SK-N-SH treated with all-trans-retinoic acid at 6 μM for 48 hours (cell line): ENCODE data around the gene PFKP.

Experiments
- ATAC-seq: fragments of 200-7000 bp; cut with Tn5 transposase; 3 replicates; pipeline ENCODE4 v1.9.1; 2020; ENCODE audit warnings: mild to moderate bottlenecking, moderate library complexity
- BACH2 ChIP-seq: fragments of 250-450 bp; sonication (Bioruptor Pico); IDR thresholded peaks from 2 replicates; pipeline ENCODE4 v1.9.0; 2021; ENCODE audit warnings: mild to moderate bottlenecking, borderline replicate concordance
- CREB5 ChIP-seq: fragments of 250-450 bp; sonication (Bioruptor Pico); IDR thresholded peaks from 2 replicates; pipeline ENCODE4 v1.5.1; 2020; ENCODE audit warnings: low read depth, mild to moderate bottlenecking, moderate library complexity
- CSDC2 ChIP-seq: fragments of 250-450 bp; sonication (Bioruptor Pico); IDR thresholded peaks from 2 replicates; pipeline ENCODE4 v1.5.0; 2020; ENCODE audit warnings: mild to moderate bottlenecking, moderate library complexity
- CSRNP3 ChIP-seq: fragments of 250-450 bp; sonication (Bioruptor Pico); IDR thresholded peaks from 2 replicates; pipeline ENCODE4 v1.5.1; 2021; ENCODE audit warnings: mild to moderate bottlenecking, moderate library complexity
- ESRRG ChIP-seq: fragments of 250-450 bp; sonication (Bioruptor Pico); IDR thresholded peaks from 2 replicates; pipeline ENCODE4 v1.6.1; 2021; ENCODE audit warnings: mild to moderate bottlenecking
- GLIS3 ChIP-seq: fragments of 250-450 bp; sonication (Bioruptor Pico); IDR thresholded peaks from 2 replicates; pipeline ENCODE4 v1.5.0; 2020; ENCODE audit warnings: mild to moderate bottlenecking, moderate library complexity
- ISL1 ChIP-seq: fragments of 250-450 bp; sonication (Bioruptor Pico); IDR thresholded peaks from 2 replicates; pipeline ENCODE4 v2.1.2; 2022; ENCODE audit warnings: mild to moderate bottlenecking, moderate library complexity
- OSR1 ChIP-seq: fragments of 250-450 bp; sonication (Bioruptor Pico); IDR thresholded peaks from 2 replicates; pipeline ENCODE4 v1.8.0; 2022; ENCODE audit warnings: moderate library complexity, mild to moderate bottlenecking, inconsistent platforms
- POU6F1 ChIP-seq: fragments of 250-450 bp; sonication (Bioruptor Pico); IDR thresholded peaks from 2 replicates; pipeline ENCODE4 v1.8.0; 2021; ENCODE audit warnings: low read depth, mild to moderate bottlenecking, moderate library complexity, borderline replicate concordance
- SNAI2 ChIP-seq: fragments of 250-450 bp; sonication (Bioruptor Pico); IDR thresholded peaks from 2 replicates; pipeline ENCODE4 v1.5.0; 2020; ENCODE audit warnings: mild to moderate bottlenecking, moderate library complexity
- TCF4 ChIP-seq: fragments of 250-450 bp; sonication (Bioruptor Pico); IDR thresholded peaks from 2 replicates; pipeline ENCODE4 v1.8.0; 2021; ENCODE audit warnings: mild to moderate bottlenecking, moderate library complexity, borderline replicate concordance
- TOX ChIP-seq: fragments of 250-450 bp; sonication (Bioruptor Pico); IDR thresholded peaks from 2 replicates; pipeline ENCODE4 v1.8.0; 2021; ENCODE audit warnings: mild to moderate bottlenecking, moderate library complexity, borderline replicate concordance
- TSHZ2 ChIP-seq: fragments of 250-450 bp; sonication (Bioruptor Pico); IDR thresholded peaks from 2 replicates; pipeline ENCODE4 v1.5.0; 2020; ENCODE audit warnings: mild to moderate bottlenecking, moderate library complexity
- ZC3H10 ChIP-seq: fragments of 250-450 bp; sonication (Bioruptor Pico); IDR thresholded peaks from 2 replicates; pipeline ENCODE4 v1.5.1; 2021; ENCODE audit warnings: mild to moderate bottlenecking, moderate library complexity
- ZFP3 ChIP-seq: fragments of 250-450 bp; sonication (Bioruptor Pico); IDR thresholded peaks from 2 replicates; pipeline ENCODE4 v1.5.0; 2020; ENCODE audit warnings: mild to moderate bottlenecking, moderate library complexity
- ZNF70 ChIP-seq: fragments of 450-650 bp; formaldehyde crosslinking; IDR thresholded peaks from 2 replicates; pipeline ENCODE4 v1.5.0; 2020; ENCODE audit warnings: mild to moderate bottlenecking, moderate library complexity
- ZNF8 ChIP-seq: fragments of 450-650 bp; formaldehyde crosslinking; IDR thresholded peaks from 2 replicates; pipeline ENCODE4 v1.5.0; 2020; ENCODE audit warnings: mild to moderate bottlenecking, moderate library complexity
- TF ChIP-seq, protein P1 (sequence below): fragments of 250-450 bp; sonication (Bioruptor Pico); IDR thresholded peaks from 2 replicates; pipeline ENCODE4 v1.8.0; 2020; ENCODE audit warnings: mild to moderate bottlenecking, moderate library complexity, borderline replicate concordance

Gene PFKP

DNA sequence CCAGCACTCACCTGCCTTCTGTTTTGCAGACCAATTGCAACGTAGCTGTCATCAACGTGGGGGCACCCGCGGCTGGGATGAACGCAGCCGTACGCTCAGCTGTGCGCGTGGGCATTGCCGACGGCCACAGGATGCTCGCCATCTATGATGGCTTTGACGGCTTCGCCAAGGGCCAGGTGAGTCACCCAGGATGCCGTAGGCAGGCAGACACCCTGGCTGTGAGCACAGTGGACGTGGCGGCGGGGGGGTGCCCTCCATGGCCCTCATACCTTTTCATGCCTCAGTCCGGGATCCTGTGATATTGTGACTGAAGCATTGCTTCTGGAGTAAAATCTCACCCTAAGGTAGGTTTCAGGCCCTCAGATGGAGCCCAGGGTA, 46.0 kb downstream of the PFKP start:
- no peak for ATAC-seq
- TF ChIP-seq ISL1 (CRISPR knock-in tag) (no peak), ZC3H10 (CRISPR knock-in tag) (no peak), OSR1 (CRISPR knock-in tag) (no peak), CSRNP3 (CRISPR knock-in tag) (no peak), TCF4 (CRISPR knock-in tag) (no peak), ZNF8 (CRISPR knock-in tag) (no peak), ZFP3 (no peak), ZNF70 (no peak), ESRRG (CRISPR knock-in tag) (no peak), GLIS3 (CRISPR knock-in tag) (no peak)
- TF ChIP-seq, all 23 proteins: peak for 0

- no peak for ATAC-seq
- no peak for TF ChIP-seq TSHZ2 (CRISPR knock-in tag)
- no peak for TF ChIP-seq ZFP3
- no peak for TF ChIP-seq ISL1 (CRISPR knock-in tag)
- no peak for TF ChIP-seq BACH2 (CRISPR knock-in tag)
- no peak for TF ChIP-seq ZC3H10 (CRISPR knock-in tag)
- TF ChIP-seq CSRNP3 (CRISPR knock-in tag): no peak
- TF ChIP-seq SNAI2 (CRISPR knock-in tag): no peak
- no peak for TF ChIP-seq CREB5 (CRISPR knock-in tag)
- TF ChIP-seq CSDC2 (CRISPR knock-in tag): no peak
- TF ChIP-seq TCF4 (CRISPR knock-in tag): no peak
- no peak for TF ChIP-seq POU6F1
- TF ChIP-seq ZNF70: no peak
- TF ChIP-seq ZNF8 (CRISPR knock-in tag): no peak
- TF ChIP-seq TOX (CRISPR knock-in tag): no peak
Measured at GRCh38 chr10:3115685-3116084, 48.3 kb downstream of the PFKP start.

- ATAC-seq: no peak
- TF ChIP-seq SNAI2 (CRISPR knock-in tag): no peak
- TF ChIP-seq, protein P1, sequence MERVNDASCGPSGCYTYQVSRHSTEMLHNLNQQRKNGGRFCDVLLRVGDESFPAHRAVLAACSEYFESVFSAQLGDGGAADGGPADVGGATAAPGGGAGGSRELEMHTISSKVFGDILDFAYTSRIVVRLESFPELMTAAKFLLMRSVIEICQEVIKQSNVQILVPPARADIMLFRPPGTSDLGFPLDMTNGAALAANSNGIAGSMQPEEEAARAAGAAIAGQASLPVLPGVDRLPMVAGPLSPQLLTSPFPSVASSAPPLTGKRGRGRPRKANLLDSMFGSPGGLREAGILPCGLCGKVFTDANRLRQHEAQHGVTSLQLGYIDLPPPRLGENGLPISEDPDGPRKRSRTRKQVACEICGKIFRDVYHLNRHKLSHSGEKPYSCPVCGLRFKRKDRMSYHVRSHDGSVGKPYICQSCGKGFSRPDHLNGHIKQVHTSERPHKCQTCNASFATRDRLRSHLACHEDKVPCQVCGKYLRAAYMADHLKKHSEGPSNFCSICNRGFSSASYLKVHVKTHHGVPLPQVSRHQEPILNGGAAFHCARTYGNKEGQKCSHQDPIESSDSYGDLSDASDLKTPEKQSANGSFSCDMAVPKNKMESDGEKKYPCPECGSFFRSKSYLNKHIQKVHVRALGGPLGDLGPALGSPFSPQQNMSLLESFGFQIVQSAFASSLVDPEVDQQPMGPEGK: no peak
- TF ChIP-seq POU6F1: no peak
Measured at GRCh38 chr10:3116508-3117100, 49.3 kb downstream of the PFKP start.
